ENCODE data around the gene ADAM10.

DNA sequence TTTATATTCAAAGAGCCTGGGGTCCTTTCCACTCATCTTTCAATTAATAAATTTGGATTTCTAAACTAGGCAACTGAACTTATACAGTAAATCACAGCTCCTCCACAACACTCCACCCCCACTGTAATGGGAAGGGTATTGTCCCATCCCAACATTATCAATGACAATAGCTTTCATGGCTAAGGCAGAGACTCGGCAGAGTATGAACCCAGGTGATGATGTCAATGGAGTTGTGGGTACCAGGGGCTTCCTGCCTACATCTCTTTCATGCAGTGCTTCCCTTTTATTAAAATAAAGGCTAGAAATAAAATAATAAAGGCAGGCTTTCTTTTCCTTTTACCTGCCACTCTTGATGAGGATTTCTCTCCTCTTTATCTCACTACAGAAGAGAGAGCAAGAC, 109.5 kb downstream of the ADAM10 start:
- TF ChIP-seq, protein P1, sequence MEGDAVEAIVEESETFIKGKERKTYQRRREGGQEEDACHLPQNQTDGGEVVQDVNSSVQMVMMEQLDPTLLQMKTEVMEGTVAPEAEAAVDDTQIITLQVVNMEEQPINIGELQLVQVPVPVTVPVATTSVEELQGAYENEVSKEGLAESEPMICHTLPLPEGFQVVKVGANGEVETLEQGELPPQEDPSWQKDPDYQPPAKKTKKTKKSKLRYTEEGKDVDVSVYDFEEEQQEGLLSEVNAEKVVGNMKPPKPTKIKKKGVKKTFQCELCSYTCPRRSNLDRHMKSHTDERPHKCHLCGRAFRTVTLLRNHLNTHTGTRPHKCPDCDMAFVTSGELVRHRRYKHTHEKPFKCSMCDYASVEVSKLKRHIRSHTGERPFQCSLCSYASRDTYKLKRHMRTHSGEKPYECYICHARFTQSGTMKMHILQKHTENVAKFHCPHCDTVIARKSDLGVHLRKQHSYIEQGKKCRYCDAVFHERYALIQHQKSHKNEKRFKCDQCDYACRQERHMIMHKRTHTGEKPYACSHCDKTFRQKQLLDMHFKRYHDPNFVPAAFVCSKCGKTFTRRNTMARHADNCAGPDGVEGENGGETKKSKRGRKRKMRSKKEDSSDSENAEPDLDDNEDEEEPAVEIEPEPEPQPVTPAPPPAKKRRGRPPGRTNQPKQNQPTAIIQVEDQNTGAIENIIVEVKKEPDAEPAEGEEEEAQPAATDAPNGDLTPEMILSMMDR (IDR thresholded peaks at IDR 0.05): no peak
- TF ChIP-seq POLR2A (IDR thresholded peaks at IDR 0.05): no peak
